Thyroid gland (tissue), 4 donors: Measurements from ENCODE around the gene STARD3NL. TPM values are rescaled to one million over a fixed set of nuclear protein-coding genes. Genes with fewer than 3 reads are reported as not detected.

Source experiments
- DNase-seq, 2 donors: peaks; one replicate each; pipeline ENCODE4 v3.0.0-alpha.2; 2019
- H3K27ac ChIP-seq, 3 donors: fragments of 200-600 bp; sonication (generic); 1 replicate in 2 of 3; 2 replicates in 1 of 3; pipeline ENCODE4 v1.5.1; 2016 to 2019; ENCODE audit warnings: mild to moderate bottlenecking in 1 of 3, moderate library complexity in 1 of 3
- H3K27me3 ChIP-seq: fragments of 200-600 bp; sonication (generic); one replicate; pipeline ENCODE4 v1.5.1; 2019
- H3K36me3 ChIP-seq, 2 donors: fragments of 200-600 bp; sonication (generic); one replicate each; pipeline ENCODE4 v1.5.1; 2016 to 2019
- H3K4me1 ChIP-seq, 2 donors: fragments of 200-600 bp; sonication (generic); one replicate each; pipeline ENCODE4 v1.5.1; 2017 to 2019
- H3K4me3 ChIP-seq, 3 donors: fragments of 200-600 bp; sonication (generic); replicated peaks in 1 of 3; 1 replicate in 2 of 3; 2 replicates in 1 of 3; pipeline ENCODE4 v1.5.1; 2016; ENCODE audit warnings: mild to moderate bottlenecking in 1 of 3
- H3K9me3 ChIP-seq: fragments of 200-600 bp; sonication (generic); one replicate; pipeline ENCODE4 v1.5.1; 2017
- CTCF ChIP-seq, 6 experiments: fragments of 200-600 bp in 3 of 6; fragments of 450-650 bp in 3 of 6; sonication (generic) in 3 of 6; IDR thresholded peaks; one replicate each; pipeline ENCODE4 v1.5.1; 2016 to 2019; ENCODE audit warnings: antibody characterized with exemption in 6 of 6, mild to moderate bottlenecking in 2 of 6, inconsistent platforms in 1 of 6, moderate library complexity in 1 of 6
- POLR2A ChIP-seq, 2 donors: fragments of 450-650 bp; IDR thresholded peaks; one replicate each; pipeline ENCODE4 v1.6.1; 2017; ENCODE audit warnings: antibody characterized with exemption in 2 of 2, mild to moderate bottlenecking in 2 of 2, moderate library complexity in 1 of 2
- WGBS, 2 donors: methylation state at CpG; one replicate each; pipeline ENCODE4 v1.1.5; 2017; 5-methylcytosine and 5-hydroxymethylcytosine counted together
- intact Hi-C: fragments of 100-400 bp; cut with DNase I; formaldehyde crosslinking; loops from one replicate; pipeline ENCODE4 v1.15.1; 2023
- total RNA-seq, 4 donors: library from RNA; depleted of rRNA; stranded (reverse); fragments of >200 nt; gene quantifications; one replicate each; pipeline ENCODE4 v1.2.3, GENCODE V29; 2016

STARD3NL gene
- total RNA-seq, 4 donors from 2014 or later, result 53.1 to 77.4 (median 62.0) TPM

- H3K27ac ChIP-seq, result no peak overlapping the region
- H3K9me3 ChIP-seq, result no peaks in the 10 kb centered on the region
- intact Hi-C loops, result no loop called here
- no peak overlapping the region for H3K4me3 ChIP-seq
- 72 to 80% methylated on average over 7 of the region's 7 CpGs for WGBS, 2 donors
- no peaks in the 10 kb centered on the region for H3K36me3 ChIP-seq
- TF ChIP-seq POLR2A (IDR thresholded peaks at IDR 0.05) (no peak), CTCF (IDR thresholded peaks at IDR 0.05) (no peak)
- no peaks in the 10 kb centered on the region for H3K27me3 ChIP-seq
- peaks cover 3 to 10% of the 10 kb centered on the region in 2 donors for H3K4me1 ChIP-seq
- no peak for DNase-seq
These were observed 9.9 kb downstream of the STARD3NL start for GRCh38 chr7:38187794-38188440.

GRCh38 chr7:38189231-38189938 lies 11.3 kb downstream of the STARD3NL start:
- WGBS, 2 donors, result 73 to 75% methylated on average over 4 of the region's 4 CpGs
- intact Hi-C loops, result no loop called here
- no peak overlapping the region for H3K27ac ChIP-seq
- no peaks in the 10 kb centered on the region for H3K9me3 ChIP-seq
- H3K36me3 ChIP-seq, result no peaks in the 10 kb centered on the region
- H3K27me3 ChIP-seq, result no peaks in the 10 kb centered on the region
- DNase-seq, result no peak
- no peak for TF ChIP-seq CTCF (IDR thresholded peaks at IDR 0.05)
- no peak for TF ChIP-seq POLR2A (IDR thresholded peaks at IDR 0.05)
- no peak overlapping the region for H3K4me3 ChIP-seq
- H3K4me1 ChIP-seq, result peaks cover 3 to 10% of the 10 kb centered on the region in 2 donors

- intact Hi-C loops, result no loop called here
- H3K36me3 ChIP-seq, result no peaks in the 10 kb centered on the region
- no peak overlapping the region for H3K27ac ChIP-seq
- no peak for DNase-seq
- TF ChIP-seq CTCF (IDR thresholded peaks at IDR 0.05) (no peak), POLR2A (IDR thresholded peaks at IDR 0.05) (no peak)
- H3K4me1 ChIP-seq, result peaks cover 3 to 10% of the 10 kb centered on the region in 2 donors
- H3K27me3 ChIP-seq, result no peaks in the 10 kb centered on the region
- no peaks in the 10 kb centered on the region for H3K9me3 ChIP-seq
- no peak overlapping the region for H3K4me3 ChIP-seq
These were observed 12.0 kb downstream of the STARD3NL start for GRCh38 chr7:38190011-38190410.

GRCh38 chr7:38191791-38192190 lies 13.7 kb downstream of the STARD3NL start:
- 95 to 96% methylated on average over 1 of the region's 1 CpG for WGBS, 2 donors
- intact Hi-C loops, result no loop called here
- peaks cover 13 to 16% of the 10 kb centered on the region in 2 donors for H3K4me1 ChIP-seq
- TF ChIP-seq POLR2A (IDR thresholded peaks at IDR 0.05) (no peak), CTCF (IDR thresholded peaks at IDR 0.05) (no peak)
- H3K36me3 ChIP-seq, result no peaks in the 10 kb centered on the region
- no peak overlapping the region for H3K4me3 ChIP-seq
- H3K27me3 ChIP-seq, result no peaks in the 10 kb centered on the region
- H3K9me3 ChIP-seq, result no peaks in the 10 kb centered on the region
- H3K27ac ChIP-seq, result peak overlapping the region in 2 of 3 donors; percentile 9 to 31
- no peak for DNase-seq

- Histone ChIP-seq H3K4me1 (peaks cover 13 to 18% of the 10 kb centered on the region in 2 donors), H3K9me3 (no peaks in the 10 kb centered on the region), H3K27ac (peak overlapping the region in 2 of 3 donors; percentile 15 to 31), H3K27me3 (no peaks in the 10 kb centered on the region), H3K36me3 (no peaks in the 10 kb centered on the region), H3K4me3 (no peak overlapping the region)
- WGBS, 2 donors, result 37 to 91% methylated on average over 2 of the region's 2 CpGs
- TF ChIP-seq CTCF (IDR thresholded peaks at IDR 0.05) (no peak), POLR2A (IDR thresholded peaks at IDR 0.05) (no peak)
- DNase-seq, result no peak
- intact Hi-C loops, result no loop called here
These were observed 14.3 kb downstream of the STARD3NL start for GRCh38 chr7:38192327-38192726.
